Panc1 (cell line): ENCODE measurements around the gene ASL. TPM values are rescaled to one million over a fixed set of nuclear protein-coding genes. Genes with fewer than 3 reads are reported as not detected.
"Not testable (repeated sequence)": the region's sequence is repeated elsewhere in the genome, so short reads cannot be mapped to it uniquely, and the experiment has no call there.

Source experiments
- ATAC-seq: fragments of 200-7000 bp; cut with Tn5 transposase; 2 replicates; pipeline ENCODE4 v1.9.1; 2020; ENCODE audit warnings: mild to moderate bottlenecking, moderate library complexity
- BruUV-seq: library from RNA; stranded (reverse); fragments of 400-500 nt; replicated peaks from 2 replicates; lab custom pipeline; 2021; lab: Mats Ljungman, UMichigan
- CTCF ChIA-PET: fragments of 300-600 bp; sonication (Branson Sonifier 250); formaldehyde crosslinking; loops from one replicate; lab custom pipeline; 2022; ENCODE audit warnings: antibody characterized with exemption; lab: Charles Lee
- POLR2A ChIA-PET: fragments of 300-600 bp; sonication (Branson Sonifier 250); formaldehyde crosslinking; loops from one replicate; lab custom pipeline; 2022; ENCODE audit warnings: antibody characterized with exemption; lab: Charles Lee
- DNase-seq: peaks from one replicate; pipeline ENCODE4 v3.0.0-alpha.2; 2010; ENCODE audit warnings: low read depth, low spot score
- H3K27ac ChIP-seq: 2 replicates; pipeline ENCODE4 v1.5.1; 2011; ENCODE audit warnings: mild to moderate bottlenecking, low read length, inconsistent platforms
- H3K27me3 ChIP-seq: fragments of 200-500 bp; sonication (Bioruptor generic); 2 replicates; pipeline ENCODE4 v1.6.0; 2014; ENCODE audit warnings: low read length, inconsistent platforms; ENCODE audit not compliant: control insufficient read depth, insufficient read depth
- H3K36me3 ChIP-seq: fragments of 200-500 bp; sonication (Bioruptor generic); 2 replicates; pipeline ENCODE4 v1.5.1; 2014; ENCODE audit warnings: inconsistent platforms, mild to moderate bottlenecking, low read length, moderate library complexity; ENCODE audit not compliant: control insufficient read depth, insufficient read depth
- H3K4me1 ChIP-seq: 2 replicates; pipeline ENCODE4 v1.5.1; 2011; ENCODE audit warnings: inconsistent platforms, mild to moderate bottlenecking, low read length, moderate library complexity; ENCODE audit not compliant: control insufficient read depth, insufficient read depth
- H3K4me3 ChIP-seq, 2 experiments: 2 replicates each; pipeline ENCODE4 v1.5.1; 2011 to 2012; ENCODE audit warnings: low read depth in 2 of 2, low read length in 2 of 2, mild to moderate bottlenecking in 2 of 2, inconsistent platforms in 1 of 2, moderate library complexity in 1 of 2
- H3K9me3 ChIP-seq: fragments of 200-500 bp; sonication (Bioruptor generic); 2 replicates; pipeline ENCODE4 v1.5.1; 2014; ENCODE audit warnings: low read depth, mild to moderate bottlenecking, inconsistent platforms, low read length, moderate library complexity; ENCODE audit not compliant: control insufficient read depth, insufficient read depth
- CTCF ChIP-seq: fragments of 450-650 bp; IDR thresholded peaks from 2 replicates; pipeline ENCODE4 v1.5.1; 2017; ENCODE audit warnings: mild to moderate bottlenecking
- POLR2AphosphoS5 ChIP-seq: IDR thresholded peaks from 2 replicates; pipeline ENCODE4 v1.6.1; 2012; ENCODE audit warnings: mild to moderate bottlenecking, low read depth, low read length, moderate library complexity
- SIN3A ChIP-seq: IDR thresholded peaks from 2 replicates; pipeline ENCODE4 v1.6.1; 2012; ENCODE audit warnings: low read depth, mild to moderate bottlenecking, low read length, moderate library complexity, borderline replicate concordance; ENCODE audit not compliant: insufficient read depth
- TCF7L2 ChIP-seq: IDR thresholded peaks from 2 replicates; pipeline ENCODE4 v1.6.1; 2011; ENCODE audit warnings: mild to moderate bottlenecking, low read depth, low read length, inconsistent platforms
- in situ Hi-C: cut with HindIII; loops from 2 replicates; pipeline ENCODE4 v1.10.0; 2016; ENCODE audit warnings: low sequenced_read_pairs, low pct_unique_long_range_greater_than_20kb
- intact Hi-C: fragments of 100-400 bp; cut with micrococcal nuclease; formaldehyde crosslinking; loops from one replicate; pipeline ENCODE4 v1.10.0; 2022; ENCODE audit not compliant: unreplicated experiment
- total RNA-seq: library from RNA; stranded (reverse); gene quantifications from one replicate; pipeline ENCODE4 v1.2.1, GENCODE V29; 2021; ENCODE audit not compliant: unreplicated experiment
- TF ChIP-seq, protein P1 (sequence below), 2 experiments: IDR thresholded peaks; 2 replicates each; pipeline ENCODE4 v1.6.1; 2011 to 2012; ENCODE audit warnings: low read depth in 2 of 2, control low read depth in 1 of 2, low read length in 1 of 2, mild to moderate bottlenecking in 1 of 2, moderate library complexity in 1 of 2; ENCODE audit not compliant: insufficient read depth in 1 of 2

ASL gene
- total RNA-seq, 1 experiment from 2014 or later = 34.3 TPM

DNA sequence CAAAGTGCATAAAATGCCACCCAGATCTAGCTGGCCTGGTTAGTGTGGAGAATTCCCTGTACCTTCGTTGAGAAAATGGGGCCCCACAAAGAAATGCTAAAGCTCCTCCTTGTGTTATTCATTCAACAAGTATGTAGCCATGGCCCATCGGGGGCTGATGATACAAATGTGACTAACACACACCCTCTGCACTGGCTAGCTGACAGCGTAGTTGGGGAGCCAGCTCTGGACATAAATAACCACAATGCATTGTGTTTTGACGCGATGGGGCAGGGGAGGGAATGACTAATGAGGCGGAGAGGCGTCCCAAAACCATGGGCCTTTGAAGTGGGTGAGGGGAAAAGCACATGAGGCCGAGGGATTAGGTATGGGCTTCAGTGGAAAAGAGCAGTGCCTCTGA is 28.2 kb upstream of the ASL start:
- CTCF ChIA-PET = no interaction called here
- peak; percentile 42; the same call in 1 of the 2 replicates for ATAC-seq
- no peak for DNase-seq

GRCh38 chr7:66049886-66050285 is 25.7 kb upstream of the ASL start:
- H3K27me3 ChIP-seq, intact Hi-C loops, H3K4me1 ChIP-seq, ATAC-seq, POLR2A ChIA-PET, DNase-seq, H3K4me3 ChIP-seq, in situ Hi-C loops, BruUV-seq, H3K36me3 ChIP-seq, H3K27ac ChIP-seq, CTCF ChIA-PET, H3K9me3 ChIP-seq: not testable (repeated sequence)

More for the DNA sequence above, 28.2 kb upstream of the ASL start:
- no TSS peak for BruUV-seq
- in situ Hi-C loops = no loop called here
- H3K27me3 ChIP-seq = no peaks in the 10 kb centered on the region
- H3K9me3 ChIP-seq = no peaks in the 10 kb centered on the region
- H3K4me3 ChIP-seq = no peak overlapping the region
- H3K36me3 ChIP-seq = no peaks in the 10 kb centered on the region
- POLR2A ChIA-PET = no interaction called here
- intact Hi-C loops = no loop called here
- TF ChIP-seq SIN3A (no peak), POLR2AphosphoS5 (no peak), CTCF (no peak), TCF7L2 (no peak)
- TF ChIP-seq, protein P1, sequence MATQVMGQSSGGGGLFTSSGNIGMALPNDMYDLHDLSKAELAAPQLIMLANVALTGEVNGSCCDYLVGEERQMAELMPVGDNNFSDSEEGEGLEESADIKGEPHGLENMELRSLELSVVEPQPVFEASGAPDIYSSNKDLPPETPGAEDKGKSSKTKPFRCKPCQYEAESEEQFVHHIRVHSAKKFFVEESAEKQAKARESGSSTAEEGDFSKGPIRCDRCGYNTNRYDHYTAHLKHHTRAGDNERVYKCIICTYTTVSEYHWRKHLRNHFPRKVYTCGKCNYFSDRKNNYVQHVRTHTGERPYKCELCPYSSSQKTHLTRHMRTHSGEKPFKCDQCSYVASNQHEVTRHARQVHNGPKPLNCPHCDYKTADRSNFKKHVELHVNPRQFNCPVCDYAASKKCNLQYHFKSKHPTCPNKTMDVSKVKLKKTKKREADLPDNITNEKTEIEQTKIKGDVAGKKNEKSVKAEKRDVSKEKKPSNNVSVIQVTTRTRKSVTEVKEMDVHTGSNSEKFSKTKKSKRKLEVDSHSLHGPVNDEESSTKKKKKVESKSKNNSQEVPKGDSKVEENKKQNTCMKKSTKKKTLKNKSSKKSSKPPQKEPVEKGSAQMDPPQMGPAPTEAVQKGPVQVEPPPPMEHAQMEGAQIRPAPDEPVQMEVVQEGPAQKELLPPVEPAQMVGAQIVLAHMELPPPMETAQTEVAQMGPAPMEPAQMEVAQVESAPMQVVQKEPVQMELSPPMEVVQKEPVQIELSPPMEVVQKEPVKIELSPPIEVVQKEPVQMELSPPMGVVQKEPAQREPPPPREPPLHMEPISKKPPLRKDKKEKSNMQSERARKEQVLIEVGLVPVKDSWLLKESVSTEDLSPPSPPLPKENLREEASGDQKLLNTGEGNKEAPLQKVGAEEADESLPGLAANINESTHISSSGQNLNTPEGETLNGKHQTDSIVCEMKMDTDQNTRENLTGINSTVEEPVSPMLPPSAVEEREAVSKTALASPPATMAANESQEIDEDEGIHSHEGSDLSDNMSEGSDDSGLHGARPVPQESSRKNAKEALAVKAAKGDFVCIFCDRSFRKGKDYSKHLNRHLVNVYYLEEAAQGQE (IDR thresholded peaks at IDR 0.05; ENCODE audit: insufficient read depth in 1 of 2, low read depth in 2 of 2, low read length in 1 of 2) = no peak
- H3K4me1 ChIP-seq = 0 out of 2 replicates have a peak, but pooled peaks cover 3% of the 10 kb centered on the region
- no peak overlapping the region for H3K27ac ChIP-seq

DNA sequence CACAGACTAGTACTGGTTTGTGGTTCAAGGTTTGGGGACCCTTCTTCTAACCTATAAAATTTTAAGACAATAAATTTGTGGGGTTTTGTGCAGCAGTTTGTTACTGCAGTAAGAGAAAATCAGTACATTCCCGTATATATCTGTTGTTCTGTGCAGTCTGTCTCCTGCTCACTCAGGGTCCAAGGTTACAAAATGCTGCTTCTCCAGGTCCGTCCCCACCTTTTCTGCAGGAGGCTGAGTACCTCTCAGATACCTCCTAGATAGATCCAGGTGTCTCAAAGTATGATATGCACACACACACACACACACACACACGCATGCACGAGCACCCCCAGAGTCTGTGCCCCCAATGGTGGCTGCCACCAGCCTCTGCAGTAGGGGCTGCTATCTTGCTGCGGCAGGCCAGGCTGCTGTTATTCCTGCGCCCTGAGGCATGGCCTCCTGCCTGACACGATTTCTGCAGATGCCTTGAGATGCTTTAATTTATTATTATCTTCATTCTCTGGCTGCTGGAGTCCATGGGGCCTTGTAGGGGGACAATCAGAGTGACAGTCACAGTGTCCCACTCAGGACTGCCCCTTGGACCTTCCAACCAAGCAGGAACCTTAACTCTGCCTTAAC is 25.2 kb upstream of the ASL start:
- Histone ChIP-seq H3K9me3 (no peaks in the 10 kb centered on the region), H3K27me3 (no peaks in the 10 kb centered on the region), H3K36me3 (no peaks in the 10 kb centered on the region), H3K4me3 (no peak overlapping the region), H3K4me1 (no peaks in the 10 kb centered on the region), H3K27ac (no peak overlapping the region)
- BruUV-seq = no TSS peak
- intact Hi-C loops (no loop called here), in situ Hi-C loops (no loop called here)
- ChIA-PET CTCF (no interaction called here), POLR2A (no interaction called here)
- DNase-seq = no peak
- TF ChIP-seq SIN3A (no peak), TCF7L2 (no peak), POLR2AphosphoS5 (no peak), CTCF (no peak)
- TF ChIP-seq, protein P1 (IDR thresholded peaks at IDR 0.05; ENCODE audit: insufficient read depth in 1 of 2, low read depth in 2 of 2, low read length in 1 of 2) = no peak
- ATAC-seq = no peak
